ENCODE data around the gene CHID1. TPM values are rescaled to one million over a fixed set of nuclear protein-coding genes. Genes with fewer than 3 reads are reported as not detected.
A peak's percentile ranks its signal among the peaks of the same experiment; 100 is the strongest.

CHID1 gene
- total and polyA plus RNA-seq, 4 donors = 41.7 to 92.2 (median 48.8) TPM

- Histone ChIP-seq H3K4me3 (no peak overlapping the region), H3K4me1 (ENCODE audit: control insufficient read depth in 5 of 5, insufficient read depth in 5 of 5, low read length in 5 of 5) (peaks cover 6 to 34% (median 17%) of the 10 kb centered on the region in 5 donors), H3K9ac (ENCODE audit: insufficient read depth in 1 of 2, low read length in 2 of 2) (no peak overlapping the region), H3K27ac (ENCODE audit: low read depth in 1 of 2, low read length in 1 of 2) (peak overlapping the region in 1 of 2 donors; percentile 66), H3K36me3 (ENCODE audit: control insufficient read depth in 4 of 4, insufficient read depth in 4 of 4, low read length in 4 of 4) (no peaks in the 10 kb centered on the region), H3K27me3 (ENCODE audit: control insufficient read depth in 3 of 3, insufficient read depth in 3 of 3, low read length in 2 of 3) (no peaks in the 10 kb centered on the region), H3K9me3 (ENCODE audit: control insufficient read depth in 4 of 4, insufficient read depth in 3 of 4, low read length in 3 of 4) (no peaks in the 10 kb centered on the region)
- no peak for ATAC-seq (ENCODE audit: insufficient read depth, low FRiP score)
- TF ChIP-seq CTCF (IDR thresholded peaks at IDR 0.05; ENCODE audit: control extremely low read depth, extremely low read depth) = no peak
- no peak for DNase-seq
- WGBS, 2 donors = 31 to 35% methylated on average over 14 of the region's 14 CpGs
These were observed 22.7 kb upstream of the CHID1 start for GRCh38 chr11:933142-933851.

- DNase-seq (peak in 2 of 3 donors; percentile 26 to 41), ATAC-seq (ENCODE audit: insufficient read depth, low FRiP score) (no peak)
- Histone ChIP-seq H3K27me3 (ENCODE audit: control insufficient read depth in 3 of 3, insufficient read depth in 3 of 3, low read length in 2 of 3) (no peaks in the 10 kb centered on the region), H3K27ac (ENCODE audit: low read depth in 1 of 2, low read length in 1 of 2) (peak overlapping the region; percentile 33 to 56), H3K4me3 (no peak overlapping the region), H3K4me1 (ENCODE audit: control insufficient read depth in 5 of 5, insufficient read depth in 5 of 5, low read length in 5 of 5) (peaks cover 6 to 35% (median 17%) of the 10 kb centered on the region in 5 donors), H3K9ac (ENCODE audit: insufficient read depth in 1 of 2, low read length in 2 of 2) (peak overlapping the region in 1 of 2 donors; percentile 9), H3K9me3 (ENCODE audit: control insufficient read depth in 4 of 4, insufficient read depth in 3 of 4, low read length in 3 of 4) (no peaks in the 10 kb centered on the region), H3K36me3 (ENCODE audit: control insufficient read depth in 4 of 4, insufficient read depth in 4 of 4, low read length in 4 of 4) (peaks cover 0 to 3% (median 0%) of the 10 kb centered on the region in 4 donors)
- TF ChIP-seq CTCF (IDR thresholded peaks at IDR 0.05; ENCODE audit: control extremely low read depth, extremely low read depth) = no peak
- 42% methylated on average over 4 of the region's 4 CpGs for WGBS, 2 donors
These were observed 21.8 kb upstream of the CHID1 start for GRCh38 chr11:932435-932834.

- Histone ChIP-seq H3K9ac (ENCODE audit: insufficient read depth in 1 of 2, low read length in 2 of 2) (peak overlapping the region in 1 of 2 donors; percentile 16), H3K4me1 (ENCODE audit: control insufficient read depth in 5 of 5, insufficient read depth in 5 of 5, low read length in 5 of 5) (peaks cover 6 to 38% (median 18%) of the 10 kb centered on the region in 5 donors), H3K9me3 (ENCODE audit: control insufficient read depth in 4 of 4, insufficient read depth in 3 of 4, low read length in 3 of 4) (no peaks in the 10 kb centered on the region), H3K27me3 (ENCODE audit: control insufficient read depth in 3 of 3, insufficient read depth in 3 of 3, low read length in 2 of 3) (no peaks in the 10 kb centered on the region), H3K4me3 (no peak overlapping the region), H3K27ac (ENCODE audit: low read depth in 1 of 2, low read length in 1 of 2) (peak overlapping the region in 1 of 2 donors; percentile 16), H3K36me3 (ENCODE audit: control insufficient read depth in 4 of 4, insufficient read depth in 4 of 4, low read length in 4 of 4) (peaks cover 0 to 3% (median 1%) of the 10 kb centered on the region in 4 donors)
- no peak for TF ChIP-seq CTCF (IDR thresholded peaks at IDR 0.05; ENCODE audit: control extremely low read depth, extremely low read depth)
- 17 to 33% methylated on average over 3 of the region's 3 CpGs for WGBS, 2 donors
- ATAC-seq (ENCODE audit: insufficient read depth, low FRiP score) (no peak), DNase-seq (peak in 2 of 3 donors; percentile 31 to 37)
These were observed 20.8 kb upstream of the CHID1 start for GRCh38 chr11:931385-931784.
